T-cell (primary cell): Measurements from ENCODE around the gene IL37. TPM values are rescaled to one million over a fixed set of nuclear protein-coding genes. Genes with fewer than 3 reads are reported as not detected.
A peak's percentile ranks its signal among the peaks of the same experiment; 100 is the strongest.

Experiments used
- ATAC-seq, 4 experiments: fragments of 200-7000 bp in 3 of 4; fragments of 150-1000 bp in 1 of 4; cut with Tn5 transposase; replicated peaks in 1 of 4; 1 replicate in 3 of 4; 2 replicates in 1 of 4; pipeline ENCODE4 v1.10.0; 2021; ENCODE audit warnings: moderate library complexity in 3 of 4, mild to moderate bottlenecking in 2 of 4, moderate number of reproducible peaks in 1 of 4
- CTCF ChIA-PET, 2 donors: fragments of 300-600 bp; sonication (Branson Sonifier 250); formaldehyde crosslinking; loops; one replicate each; lab custom pipeline; 2022; ENCODE audit warnings: antibody characterized with exemption in 2 of 2; lab: Charles Lee
- POLR2A ChIA-PET, 2 donors: fragments of 300-600 bp; sonication (Branson Sonifier 250); formaldehyde crosslinking; loops; one replicate each; lab custom pipeline; 2022; ENCODE audit warnings: antibody characterized with exemption in 2 of 2; lab: Charles Lee
- DNase-seq, 35 experiments: peaks; one replicate each; pipeline versions ENCODE4 v3.0.0 to v3.0.0-alpha.2; 2013 to 2023
- H3K27ac ChIP-seq: one replicate; pipeline ENCODE4 v1.5.1; 2013; ENCODE audit warnings: low read length
- H3K27me3 ChIP-seq, 2 experiments: replicated peaks in 1 of 2; 1 replicate in 1 of 2; 2 replicates in 1 of 2; pipeline versions ENCODE4 v1.6.1 to v1.7.0; 2013; ENCODE audit warnings: low read length in 1 of 2, mixed read lengths in 1 of 2; ENCODE audit not compliant: control insufficient read depth in 2 of 2, insufficient read depth in 2 of 2; ENCODE audit errors: extremely low read depth in 1 of 2
- H3K36me3 ChIP-seq, 2 donors: 1 replicate in 1 of 2; 2 replicates in 1 of 2; pipeline versions ENCODE4 v1.6.1 to v1.7.0; 2013; ENCODE audit warnings: low read length in 1 of 2; ENCODE audit not compliant: control insufficient read depth in 2 of 2, insufficient read depth in 1 of 2; ENCODE audit errors: extremely low read depth in 1 of 2
- H3K4me1 ChIP-seq, 2 experiments: 1 replicate in 1 of 2; 2 replicates in 1 of 2; pipeline versions ENCODE4 v1.6.1 to v1.7.0; 2013; ENCODE audit warnings: low read length in 2 of 2, mixed read lengths in 1 of 2; ENCODE audit not compliant: insufficient read depth in 2 of 2, control insufficient read depth in 1 of 2; ENCODE audit errors: extremely low read depth in 1 of 2
- H3K4me3 ChIP-seq, 2 donors: 1 replicate in 1 of 2; 2 replicates in 1 of 2; pipeline versions ENCODE4 v1.5.1 to v1.7.0; 2013; ENCODE audit warnings: mild to moderate bottlenecking in 2 of 2, low read length in 1 of 2, moderate library complexity in 1 of 2; ENCODE audit not compliant: control insufficient read depth in 1 of 2; ENCODE audit errors: extremely low read depth in 1 of 2
- H3K9me3 ChIP-seq: 2 replicates; pipeline ENCODE4 v1.7.0; 2013
- H3K27ac Mint-ChIP-seq, 2 donors: one replicate each; pipeline ENCODE4 v1.8.0; 2020 to 2021; ENCODE audit warnings: mild to moderate bottlenecking in 2 of 2, mixed read lengths in 2 of 2
- H3K27me3 Mint-ChIP-seq, 2 donors: one replicate each; pipeline ENCODE4 v1.8.0; 2021 to 2022; ENCODE audit warnings: mixed read lengths in 2 of 2
- H3K36me3 Mint-ChIP-seq: one replicate; pipeline ENCODE4 v1.8.0; 2021; ENCODE audit warnings: mixed read lengths
- H3K4me1 Mint-ChIP-seq, 3 donors: one replicate each; pipeline ENCODE4 v1.8.0; 2020 to 2022; ENCODE audit warnings: mixed read lengths in 3 of 3, mild to moderate bottlenecking in 1 of 3
- H3K4me3 Mint-ChIP-seq, 3 donors: one replicate each; pipeline ENCODE4 v1.8.0; 2020 to 2022; ENCODE audit warnings: mild to moderate bottlenecking in 3 of 3, mixed read lengths in 3 of 3, moderate library complexity in 3 of 3
- H3K9me3 Mint-ChIP-seq, 3 donors: one replicate each; pipeline ENCODE4 v1.8.0; 2020 to 2022; ENCODE audit warnings: mixed read lengths in 3 of 3
- WGBS: methylation state at CpG from one replicate; pipeline ENCODE4 v1.1.5; 2013; ENCODE audit warnings: missing lambda C conversion rate; ENCODE audit not compliant: insufficient coverage; 5-methylcytosine and 5-hydroxymethylcytosine counted together
- total RNA-seq, 35 experiments: library from RNA in 6 of 35; stranded (reverse) in 6 of 35; fragments of 120-200 nt in 1 of 35; gene quantifications; one replicate each; pipeline versions ENCODE4 v1.2.1 to v1.2.4 and lab custom pipeline; 2013 to 2026

IL37 gene
- total RNA-seq, 5 donors from 2014 or later (not counting 1 experiment from before 2014, with no cell fraction given), result not detected

- Mint-ChIP-seq H3K36me3 (no peaks in the 10 kb centered on the region), H3K27ac (no peak overlapping the region), H3K4me1 (peaks cover 0 to 2% (median 0%) of the 10 kb centered on the region in 3 donors), H3K9me3 (no peaks in the 10 kb centered on the region), H3K4me3 (no peak overlapping the region), H3K27me3 (peaks cover 0 to 12% of the 10 kb centered on the region in 2 donors)
- no peak for DNase-seq
- peaks cover 0 to 6% of the 10 kb centered on the region in 2 experiments for H3K27me3 ChIP-seq
- no peak overlapping the region for H3K27ac ChIP-seq
- WGBS, result 60% methylated on average over 2 of the region's 2 CpGs
- H3K4me1 ChIP-seq, result peaks cover 0 to 5% of the 10 kb centered on the region in 2 experiments
- no peaks in the 10 kb centered on the region for H3K36me3 ChIP-seq
- no peak for ATAC-seq
- no peaks in the 10 kb centered on the region for H3K9me3 ChIP-seq
- POLR2A ChIA-PET, result no interaction called here
- H3K4me3 ChIP-seq, result no peak overlapping the region
- CTCF ChIA-PET, result no interaction called here
These were observed 35.1 kb downstream of the IL37 start for GRCh38 chr2:112946086-112946485.

DNA sequence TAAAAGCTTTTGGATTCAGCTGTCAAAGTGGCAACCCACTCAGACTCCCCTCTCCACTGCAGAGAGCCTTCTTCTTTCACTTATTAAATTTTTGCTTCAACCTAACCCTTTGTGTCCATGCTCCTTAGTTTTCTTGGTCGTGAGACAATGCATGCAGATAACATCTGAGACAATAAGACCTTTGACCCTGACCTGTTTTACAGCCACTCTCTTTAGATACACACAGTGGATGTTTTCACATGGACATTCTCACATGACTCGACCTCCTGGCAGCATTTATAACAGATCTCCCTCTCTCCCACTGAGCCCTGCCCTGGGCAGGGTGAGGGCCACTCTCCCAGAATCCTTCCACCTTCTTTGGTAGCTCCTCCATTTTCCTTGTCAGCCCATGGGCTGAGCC lies 36.4 kb downstream of the IL37 start:
- H3K4me1 Mint-ChIP-seq, result no peaks in the 10 kb centered on the region
- no peak overlapping the region for H3K27ac Mint-ChIP-seq
- H3K27ac ChIP-seq, result no peak overlapping the region
- no peaks in the 10 kb centered on the region for H3K36me3 ChIP-seq
- ChIA-PET CTCF (no interaction called here), POLR2A (no interaction called here)
- no peak overlapping the region for H3K4me3 Mint-ChIP-seq
- no peak for ATAC-seq
- H3K9me3 ChIP-seq, result no peaks in the 10 kb centered on the region
- no peaks in the 10 kb centered on the region for H3K4me1 ChIP-seq
- H3K4me3 ChIP-seq, result no peak overlapping the region
- H3K27me3 Mint-ChIP-seq, result peaks cover 0 to 22% of the 10 kb centered on the region in 2 donors
- H3K9me3 Mint-ChIP-seq, result peaks cover 0 to 2% (median 0%) of the 10 kb centered on the region in 3 donors
- H3K36me3 Mint-ChIP-seq, result no peaks in the 10 kb centered on the region
- 26% methylated on average over 2 of the region's 2 CpGs for WGBS
- peaks cover 0 to 6% of the 10 kb centered on the region in 2 experiments for H3K27me3 ChIP-seq
- DNase-seq, result no peak

DNA sequence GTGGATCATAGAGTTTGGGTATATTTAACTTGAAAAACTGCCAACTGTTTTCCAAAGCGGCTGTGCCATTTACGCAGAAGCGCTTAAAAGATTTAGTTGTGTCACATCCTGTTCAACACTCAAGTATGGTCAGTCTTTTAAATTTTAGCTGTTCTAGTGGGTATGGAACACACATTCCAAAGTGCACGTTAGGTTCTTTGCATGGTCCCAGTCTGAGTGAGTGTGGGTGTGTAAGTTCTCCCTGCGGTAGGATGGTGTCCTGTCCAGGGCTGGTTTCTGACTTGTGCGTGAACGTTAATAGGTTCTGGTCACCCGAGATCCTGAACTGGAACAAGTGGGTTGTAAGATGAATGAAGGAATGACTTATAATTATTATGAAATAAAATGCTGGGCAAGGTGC lies 38.5 kb downstream of the IL37 start:
- H3K27ac Mint-ChIP-seq, result no peak overlapping the region
- CTCF ChIA-PET, result interaction anchor here in 1 of 2 donors (1.0 kb wide), 1 partner anchor 201 kb away, joined by 3 read pairs; no protein-coding TSS in a partner anchor
- Histone ChIP-seq H3K27me3 (peaks cover 0 to 6% of the 10 kb centered on the region in 2 experiments), H3K27ac (no peak overlapping the region), H3K4me1 (no peaks in the 10 kb centered on the region), H3K9me3 (no peaks in the 10 kb centered on the region), H3K4me3 (no peak overlapping the region), H3K36me3 (no peaks in the 10 kb centered on the region)
- 93% methylated on average over 5 of the region's 8 CpGs for WGBS
- DNase-seq (no peak), ATAC-seq (no peak)
- no peaks in the 10 kb centered on the region for H3K36me3 Mint-ChIP-seq
- peaks cover 0 to 3% (median 0%) of the 10 kb centered on the region in 3 donors for H3K9me3 Mint-ChIP-seq
- H3K4me1 Mint-ChIP-seq, result no peaks in the 10 kb centered on the region
- H3K27me3 Mint-ChIP-seq, result peaks cover 0 to 26% of the 10 kb centered on the region in 2 donors
- no peak overlapping the region for H3K4me3 Mint-ChIP-seq
- POLR2A ChIA-PET, result no interaction called here

GRCh38 chr2:112954364-112954763 lies 43.4 kb downstream of the IL37 start:
- DNase-seq (no peak), ATAC-seq (no peak)
- H3K4me1 ChIP-seq, result no peaks in the 10 kb centered on the region
- no peak overlapping the region for H3K27ac ChIP-seq
- no peak overlapping the region for H3K4me3 ChIP-seq
- Mint-ChIP-seq H3K4me3 (no peak overlapping the region), H3K27me3 (peaks cover 0 to 24% of the 10 kb centered on the region in 2 donors), H3K36me3 (no peaks in the 10 kb centered on the region), H3K4me1 (no peaks in the 10 kb centered on the region), H3K9me3 (peaks cover 0 to 3% (median 0%) of the 10 kb centered on the region in 3 donors), H3K27ac (no peak overlapping the region)
- POLR2A ChIA-PET, result interaction anchor here in 1 of 2 donors (0.5 kb wide), 1 partner anchor 874 kb away, joined by 3 read pairs; no protein-coding TSS in a partner anchor
- CTCF ChIA-PET, result interaction anchor here in 1 of 2 donors (0.6 kb wide), 1 partner anchor 76 kb away, joined by 3 read pairs; no protein-coding TSS in a partner anchor
- no peaks in the 10 kb centered on the region for H3K9me3 ChIP-seq
- peaks cover 0 to 17% of the 10 kb centered on the region in 2 experiments for H3K27me3 ChIP-seq
- no peaks in the 10 kb centered on the region for H3K36me3 ChIP-seq
- WGBS, result 90% methylated on average over 2 of the region's 7 CpGs

DNA sequence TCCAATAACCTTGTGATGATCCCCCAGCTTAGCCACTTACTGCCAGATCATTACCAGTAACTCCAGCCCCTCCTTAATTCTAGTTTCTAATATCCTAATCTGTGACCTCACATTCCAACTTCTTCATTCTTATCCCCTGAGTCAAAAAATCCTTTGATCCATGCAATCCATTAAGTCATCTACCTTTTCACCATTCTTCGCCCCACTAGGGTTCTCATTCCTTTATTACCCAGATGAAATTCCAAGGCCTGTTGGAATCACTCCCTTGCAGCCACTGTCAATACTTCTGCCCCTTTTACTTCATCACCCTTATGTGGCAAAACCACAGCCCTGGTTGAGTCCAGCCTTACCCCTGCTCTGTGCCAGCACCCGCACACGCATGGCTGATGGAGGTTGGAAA lies 46.5 kb downstream of the IL37 start:
- H3K4me3 ChIP-seq, result no peak overlapping the region
- Mint-ChIP-seq H3K4me1 (no peaks in the 10 kb centered on the region), H3K27ac (no peak overlapping the region), H3K27me3 (peaks cover 0 to 6% of the 10 kb centered on the region in 2 donors), H3K36me3 (no peaks in the 10 kb centered on the region), H3K9me3 (no peaks in the 10 kb centered on the region), H3K4me3 (no peak overlapping the region)
- no peaks in the 10 kb centered on the region for H3K36me3 ChIP-seq
- no peaks in the 10 kb centered on the region for H3K4me1 ChIP-seq
- no peaks in the 10 kb centered on the region for H3K9me3 ChIP-seq
- CTCF ChIA-PET, result no interaction called here
- peaks cover 0 to 11% of the 10 kb centered on the region in 2 experiments for H3K27me3 ChIP-seq
- DNase-seq (no peak), ATAC-seq (no peak)
- POLR2A ChIA-PET, result no interaction called here
- H3K27ac ChIP-seq, result no peak overlapping the region
- whole genome bisulfite sequencing, result 100% methylated on average over 2 of the region's 3 CpGs

DNA sequence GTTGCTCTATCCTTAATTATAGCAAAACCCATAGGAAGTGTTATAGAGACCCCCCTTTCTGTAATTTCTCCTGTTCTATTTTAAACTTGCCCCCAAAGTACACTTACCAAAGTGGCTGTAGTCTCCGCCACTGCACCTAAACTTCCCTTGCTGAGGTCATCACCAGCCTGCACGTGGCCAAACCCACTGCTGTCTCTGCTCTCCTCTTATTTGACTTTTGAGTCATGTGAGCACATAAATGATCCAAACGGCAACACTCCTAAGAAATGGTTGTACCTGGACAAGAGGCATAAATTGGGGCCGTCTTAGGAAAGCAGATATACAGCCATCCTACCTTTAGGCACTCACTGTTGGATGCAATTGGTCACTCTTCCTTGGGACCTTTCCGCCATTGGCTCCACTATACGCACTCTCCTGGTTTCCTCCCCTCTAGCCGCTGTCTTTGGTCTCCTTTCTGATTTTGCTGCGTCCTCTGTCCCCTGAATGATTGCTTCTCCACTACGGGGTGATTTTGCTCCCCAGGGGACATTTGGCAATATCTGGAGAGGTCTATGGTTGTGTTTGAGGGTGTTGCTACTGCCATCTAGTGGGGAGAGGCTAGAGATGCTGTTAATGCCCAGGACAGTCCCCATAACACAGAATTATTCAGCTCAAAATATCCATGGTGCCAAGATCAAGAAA lies 47.6 kb downstream of the IL37 start:
- no peaks in the 10 kb centered on the region for H3K9me3 Mint-ChIP-seq
- Histone ChIP-seq H3K36me3 (no peaks in the 10 kb centered on the region), H3K4me1 (no peaks in the 10 kb centered on the region), H3K27me3 (peaks cover 0 to 11% of the 10 kb centered on the region in 2 experiments), H3K4me3 (no peak overlapping the region), H3K9me3 (no peaks in the 10 kb centered on the region), H3K27ac (no peak overlapping the region)
- H3K4me3 Mint-ChIP-seq, result no peak overlapping the region
- H3K36me3 Mint-ChIP-seq, result no peaks in the 10 kb centered on the region
- DNase-seq (peak in 24 of 35 experiments; percentile 4 to 76 (median 14)), ATAC-seq (peak; percentile 63 to 79 (median 70))
- H3K27ac Mint-ChIP-seq, result no peak overlapping the region
- WGBS, result 46% methylated on average over 6 of the region's 9 CpGs
- H3K27me3 Mint-ChIP-seq, result peaks cover 0 to 5% of the 10 kb centered on the region in 2 donors
- CTCF ChIA-PET, result interaction anchor here in 1 of 2 donors (1.0 to 1.6 kb wide), 2 partner anchors 17 to 208 kb away, joined by 4 to 11 read pairs; no protein-coding TSS in a partner anchor
- H3K4me1 Mint-ChIP-seq, result no peaks in the 10 kb centered on the region
- POLR2A ChIA-PET, result no interaction called here
